Measurements from ENCODE around the gene LAMA3. TPM values are rescaled to one million over a fixed set of nuclear protein-coding genes. Genes with fewer than 3 reads are reported as not detected.

LAMA3 gene
- total and polyA plus RNA-seq, 10 donors, result 1.3 to 7.1 (median 3.0) TPM

GRCh38 chr18:23930002-23930401, 240.7 kb downstream of the LAMA3 start:
- no peak for TF ChIP-seq POLR2A (IDR thresholded peaks at IDR 0.05)
- TF ChIP-seq CTCF (IDR thresholded peaks at IDR 0.05 in 8 of 11, conservative IDR thresholded peaks at IDR 0.05 in 3 of 11), result no peak
- TF ChIP-seq POLR2AphosphoS5 (IDR thresholded peaks at IDR 0.05), result no peak
- H3K27me3 ChIP-seq (replicated peaks in 1 of 7), result no peaks in the 10 kb centered on the region
- H3K9me3 ChIP-seq, result no peaks in the 10 kb centered on the region
- intact Hi-C loops (cut with DNase I; ENCODE audit: low total_unique reads), result no loop called here
- H3K4me3 ChIP-seq, result no peak overlapping the region
- peak overlapping the region in 1 of 8 donors; percentile 42 for H3K27ac ChIP-seq
- peaks cover 0 to 14% (median 5%) of the 10 kb centered on the region in 6 donors for H3K4me1 ChIP-seq
- 92 to 100% (median 94%) methylated on average over 1 of the region's 1 CpG for WGBS, 5 donors
- no peaks in the 10 kb centered on the region for H3K36me3 ChIP-seq
- no peak for DNase-seq

- Histone ChIP-seq H3K36me3 (no peaks in the 10 kb centered on the region), H3K9me3 (no peaks in the 10 kb centered on the region), H3K4me1 (peaks cover 0 to 34% (median 6%) of the 10 kb centered on the region in 6 donors), H3K4me3 (no peak overlapping the region), H3K27me3 (replicated peaks in 1 of 7) (no peaks in the 10 kb centered on the region), H3K27ac (no peak overlapping the region)
- no peak for DNase-seq
- intact Hi-C loops (cut with DNase I; ENCODE audit: low total_unique reads), result no loop called here
- 77 to 89% (median 87%) methylated on average over 8 of the region's 8 CpGs for WGBS, 5 donors
- TF ChIP-seq POLR2AphosphoS5 (IDR thresholded peaks at IDR 0.05) (no peak), CTCF (IDR thresholded peaks at IDR 0.05 in 8 of 11, conservative IDR thresholded peaks at IDR 0.05 in 3 of 11) (no peak), POLR2A (IDR thresholded peaks at IDR 0.05) (no peak)
Observed at GRCh38 chr18:23932385-23933067, 243.3 kb downstream of the LAMA3 start.

- Histone ChIP-seq H3K27ac (no peak overlapping the region), H3K4me1 (peaks cover 0 to 43% (median 9%) of the 10 kb centered on the region in 6 donors), H3K9me3 (no peaks in the 10 kb centered on the region), H3K27me3 (replicated peaks in 1 of 7) (no peaks in the 10 kb centered on the region), H3K4me3 (no peak overlapping the region), H3K36me3 (no peaks in the 10 kb centered on the region)
- intact Hi-C loops (cut with DNase I; ENCODE audit: low total_unique reads), result no loop called here
- WGBS, 5 donors, result 67 to 91% (median 87%) methylated on average over 1 of the region's 1 CpG
- TF ChIP-seq CTCF (IDR thresholded peaks at IDR 0.05 in 8 of 11, conservative IDR thresholded peaks at IDR 0.05 in 3 of 11) (no peak), POLR2AphosphoS5 (IDR thresholded peaks at IDR 0.05) (no peak), POLR2A (IDR thresholded peaks at IDR 0.05) (no peak)
- DNase-seq, result no peak
Observed at GRCh38 chr18:23933407-23933806, 244.2 kb downstream of the LAMA3 start.

GRCh38 chr18:23934252-23934651, 245.0 kb downstream of the LAMA3 start:
- peaks cover 0 to 48% (median 9%) of the 10 kb centered on the region in 6 donors for H3K4me1 ChIP-seq
- no peaks in the 10 kb centered on the region for H3K9me3 ChIP-seq
- TF ChIP-seq POLR2AphosphoS5 (IDR thresholded peaks at IDR 0.05) (no peak), POLR2A (IDR thresholded peaks at IDR 0.05) (no peak), CTCF (IDR thresholded peaks at IDR 0.05 in 8 of 11, conservative IDR thresholded peaks at IDR 0.05 in 3 of 11) (no peak)
- no peak for DNase-seq
- no peaks in the 10 kb centered on the region for H3K27me3 ChIP-seq (replicated peaks in 1 of 7)
- H3K36me3 ChIP-seq, result no peaks in the 10 kb centered on the region
- no peak overlapping the region for H3K27ac ChIP-seq
- intact Hi-C loops (cut with DNase I; ENCODE audit: low total_unique reads), result no loop called here
- 74 to 80% (median 76%) methylated on average over 3 of the region's 3 CpGs for WGBS, 5 donors
- no peak overlapping the region for H3K4me3 ChIP-seq

Measured in spleen (tissue), 11 donors.